Rectal smooth muscle tissue (tissue), 1 donor: ENCODE measurements around the gene UPF2.

Experiments
- H3K27ac ChIP-seq: one replicate; pipeline ENCODE4 v1.7.0; 2013; ENCODE audit warnings: low read depth, low read length, inconsistent platforms
- H3K27me3 ChIP-seq: one replicate; pipeline ENCODE4 v1.7.0; 2013; ENCODE audit warnings: low read length; ENCODE audit not compliant: control insufficient read depth, insufficient read depth
- H3K36me3 ChIP-seq: one replicate; pipeline ENCODE4 v1.7.0; 2013; ENCODE audit warnings: low read length; ENCODE audit not compliant: control insufficient read depth, insufficient read depth
- H3K4me1 ChIP-seq: one replicate; pipeline ENCODE4 v1.7.0; 2013; ENCODE audit warnings: low read length; ENCODE audit not compliant: control insufficient read depth, insufficient read depth
- H3K4me3 ChIP-seq: one replicate; pipeline ENCODE4 v1.7.0; 2013; ENCODE audit warnings: low read length
- H3K9ac ChIP-seq: one replicate; pipeline ENCODE4 v1.7.0; 2013; ENCODE audit warnings: low read length

The UPF2 gene

GRCh38 chr10:11884706-11885423 is 157.7 kb downstream of the UPF2 start:
- H3K27me3 ChIP-seq: no peaks in the 10 kb centered on the region
- H3K27ac ChIP-seq: no peak overlapping the region
- H3K9ac ChIP-seq: no peak overlapping the region
- no peaks in the 10 kb centered on the region for H3K4me1 ChIP-seq
- H3K4me3 ChIP-seq: no peak overlapping the region
- H3K36me3 ChIP-seq: no peaks in the 10 kb centered on the region

GRCh38 chr10:11882646-11883375 is 159.8 kb downstream of the UPF2 start:
- Histone ChIP-seq H3K4me1 (no peaks in the 10 kb centered on the region), H3K4me3 (no peak overlapping the region), H3K27me3 (no peaks in the 10 kb centered on the region), H3K27ac (no peak overlapping the region), H3K9ac (no peak overlapping the region), H3K36me3 (no peaks in the 10 kb centered on the region)

GRCh38 chr10:11881477-11882417 is 160.9 kb downstream of the UPF2 start:
- Histone ChIP-seq H3K27me3 (no peaks in the 10 kb centered on the region), H3K4me3 (no peak overlapping the region), H3K9ac (no peak overlapping the region), H3K27ac (no peak overlapping the region), H3K4me1 (no peaks in the 10 kb centered on the region), H3K36me3 (no peaks in the 10 kb centered on the region)

GRCh38 chr10:11881030-11881476 is 161.6 kb downstream of the UPF2 start:
- H3K4me1 ChIP-seq: peaks cover under 1% of the 10 kb centered on the region
- H3K4me3 ChIP-seq: no peak overlapping the region
- H3K27me3 ChIP-seq: no peaks in the 10 kb centered on the region
- no peak overlapping the region for H3K9ac ChIP-seq
- no peaks in the 10 kb centered on the region for H3K36me3 ChIP-seq
- H3K27ac ChIP-seq: no peak overlapping the region

- no peaks in the 10 kb centered on the region for H3K27me3 ChIP-seq
- no peaks in the 10 kb centered on the region for H3K36me3 ChIP-seq
- H3K27ac ChIP-seq: no peak overlapping the region
- H3K4me1 ChIP-seq: peaks cover 4% of the 10 kb centered on the region
- no peak overlapping the region for H3K4me3 ChIP-seq
- H3K9ac ChIP-seq: no peak overlapping the region
Observed at GRCh38 chr10:11880151-11881029, 162.2 kb downstream of the UPF2 start.

GRCh38 chr10:11879387-11880094 is 163.1 kb downstream of the UPF2 start:
- no peak overlapping the region for H3K27ac ChIP-seq
- H3K36me3 ChIP-seq: no peaks in the 10 kb centered on the region
- H3K9ac ChIP-seq: no peak overlapping the region
- no peaks in the 10 kb centered on the region for H3K27me3 ChIP-seq
- peaks cover 4% of the 10 kb centered on the region for H3K4me1 ChIP-seq
- H3K4me3 ChIP-seq: no peak overlapping the region

- H3K9ac ChIP-seq: no peak overlapping the region
- no peak overlapping the region for H3K4me3 ChIP-seq
- H3K27me3 ChIP-seq: no peaks in the 10 kb centered on the region
- H3K4me1 ChIP-seq: peaks cover 4% of the 10 kb centered on the region
- no peak overlapping the region for H3K27ac ChIP-seq
- no peaks in the 10 kb centered on the region for H3K36me3 ChIP-seq
Observed at GRCh38 chr10:11878776-11879175, 163.8 kb downstream of the UPF2 start.

GRCh38 chr10:11877591-11877905 is 165.1 kb downstream of the UPF2 start:
- no peak overlapping the region for H3K9ac ChIP-seq
- H3K4me1 ChIP-seq: peaks cover 4% of the 10 kb centered on the region
- H3K27ac ChIP-seq: no peak overlapping the region

GRCh38 chr10:11876805-11877590 is 165.6 kb downstream of the UPF2 start:
- Histone ChIP-seq H3K36me3 (no peaks in the 10 kb centered on the region), H3K27ac (no peak overlapping the region), H3K9ac (no peak overlapping the region), H3K4me1 (peaks cover 4% of the 10 kb centered on the region), H3K27me3 (no peaks in the 10 kb centered on the region), H3K4me3 (no peak overlapping the region)

More at GRCh38 chr10:11877591-11877905, 165.1 kb downstream of the UPF2 start:
- Histone ChIP-seq H3K27me3 (no peaks in the 10 kb centered on the region), H3K36me3 (no peaks in the 10 kb centered on the region), H3K4me3 (no peak overlapping the region)

GRCh38 chr10:11876324-11876723 is 166.3 kb downstream of the UPF2 start:
- no peaks in the 10 kb centered on the region for H3K36me3 ChIP-seq
- no peak overlapping the region for H3K9ac ChIP-seq
- no peak overlapping the region for H3K4me3 ChIP-seq
- no peaks in the 10 kb centered on the region for H3K27me3 ChIP-seq
- peaks cover 4% of the 10 kb centered on the region for H3K4me1 ChIP-seq
- H3K27ac ChIP-seq: no peak overlapping the region
